OCI-LY7 (cell line): ENCODE measurements around the gene TMEM164. TPM values are rescaled to one million over a fixed set of nuclear protein-coding genes. Genes with fewer than 3 reads are reported as not detected.

ENCODE experiments used
- BruUV-seq: library from RNA; stranded (reverse); fragments of 400-500 nt; replicated peaks from 2 replicates; lab custom pipeline; 2021; lab: Mats Ljungman, UMichigan
- CTCF ChIA-PET: fragments of 300-600 bp; sonication (Branson Sonifier 250); formaldehyde crosslinking; loops from one replicate; lab custom pipeline; 2022; ENCODE audit warnings: antibody characterized with exemption; ENCODE audit not compliant: unreplicated experiment; lab: Charles Lee
- POLR2A ChIA-PET: fragments of 300-600 bp; sonication (Branson Sonifier 250); formaldehyde crosslinking; loops from one replicate; lab custom pipeline; 2022; ENCODE audit warnings: antibody characterized with exemption; lab: Charles Lee
- DNase-seq: peaks from one replicate; pipeline ENCODE4 v3.0.0-alpha.2; 2015; ENCODE audit warnings: low spot score
- H2AFZ ChIP-seq: fragments of 200-600 bp; sonication (generic), shearing (Covaris generic); 2 replicates; pipeline ENCODE4 v1.6.1; 2014; ENCODE audit warnings: mild to moderate bottlenecking, antibody characterized with exemption, low read length, moderate library complexity
- H3K27ac ChIP-seq: fragments of 200-600 bp; sonication (generic); 2 replicates; pipeline ENCODE4 v1.5.1; 2014; ENCODE audit warnings: mixed run types, low read depth, mild to moderate bottlenecking, moderate library complexity, low read length, inconsistent platforms; ENCODE audit not compliant: poor library complexity, severe bottlenecking
- H3K36me3 ChIP-seq: fragments of 200-600 bp; sonication (generic); 2 replicates; pipeline ENCODE4 v1.6.1; 2014; ENCODE audit warnings: mild to moderate bottlenecking, antibody characterized with exemption, low read length, moderate library complexity, mixed read lengths; ENCODE audit not compliant: insufficient read depth
- H3K4me1 ChIP-seq: fragments of 200-600 bp; sonication (generic); 2 replicates; pipeline ENCODE4 v1.5.1; 2014; ENCODE audit warnings: mild to moderate bottlenecking, low read length; ENCODE audit not compliant: insufficient read depth, poor library complexity, severe bottlenecking
- H3K4me2 ChIP-seq: fragments of 200-600 bp; sonication (generic); 2 replicates; pipeline ENCODE4 v1.6.1; 2014; ENCODE audit warnings: mild to moderate bottlenecking, low read length
- H3K4me3 ChIP-seq: fragments of 200-600 bp; sonication (generic); 2 replicates; pipeline ENCODE4 v1.5.1; 2014; ENCODE audit warnings: mild to moderate bottlenecking, low read depth, low read length; ENCODE audit not compliant: poor library complexity, severe bottlenecking
- H3K79me2 ChIP-seq: fragments of 200-600 bp; sonication (generic); 2 replicates; pipeline ENCODE4 v1.6.1; 2016; ENCODE audit warnings: low read depth, mild to moderate bottlenecking, low read length, moderate library complexity, mixed read lengths; ENCODE audit not compliant: insufficient read depth
- H3K9me2 ChIP-seq: fragments of 200-600 bp; sonication (generic); 2 replicates; pipeline ENCODE4 v1.6.1; 2016; ENCODE audit warnings: mild to moderate bottlenecking, low read length, mixed read lengths; ENCODE audit not compliant: insufficient read depth
- H3K9me3 ChIP-seq: fragments of 200-600 bp; sonication (generic); 2 replicates; pipeline ENCODE4 v1.6.1; 2014; ENCODE audit warnings: mild to moderate bottlenecking, mixed run types, low read length, mixed read lengths
- H4K20me1 ChIP-seq: fragments of 200-600 bp; sonication (generic); 2 replicates; pipeline ENCODE4 v1.6.1; 2014; ENCODE audit warnings: mild to moderate bottlenecking, antibody characterized with exemption, low read length, moderate library complexity, mixed read lengths; ENCODE audit not compliant: insufficient read depth
- EZH2phosphoT487 ChIP-seq: fragments of 200-600 bp; sonication (generic); IDR thresholded peaks from 2 replicates; pipeline ENCODE4 v1.6.1; 2018; ENCODE audit warnings: low read depth, borderline replicate concordance, mild to moderate bottlenecking, mixed run types, antibody characterized with exemption, low read length, moderate library complexity, mixed read lengths
- intact Hi-C: fragments of 100-400 bp; cut with micrococcal nuclease; formaldehyde crosslinking; loops from one replicate; pipeline ENCODE4 v1.10.0; 2022; ENCODE audit not compliant: unreplicated experiment
- total RNA-seq, 2 experiments: library from RNA; depleted of rRNA in 1 of 2; stranded (reverse); fragments of >200 nt in 1 of 2; shearing (Covaris generic) in 1 of 2; gene quantifications; 2 replicates each; pipeline ENCODE4 v1.2.3, GENCODE V29; 2014 to 2022
- TF ChIP-seq, protein P1 (sequence below): fragments of 200-600 bp; sonication (generic); conservative IDR thresholded peaks from 2 replicates; pipeline ENCODE4 v1.5.1; 2014; ENCODE audit warnings: mild to moderate bottlenecking, antibody characterized with exemption, low read length, moderate library complexity, mixed read lengths

Gene TMEM164
- total RNA-seq, 2 experiments from 2014 or later = 7.2 to 11.1 TPM

DNA sequence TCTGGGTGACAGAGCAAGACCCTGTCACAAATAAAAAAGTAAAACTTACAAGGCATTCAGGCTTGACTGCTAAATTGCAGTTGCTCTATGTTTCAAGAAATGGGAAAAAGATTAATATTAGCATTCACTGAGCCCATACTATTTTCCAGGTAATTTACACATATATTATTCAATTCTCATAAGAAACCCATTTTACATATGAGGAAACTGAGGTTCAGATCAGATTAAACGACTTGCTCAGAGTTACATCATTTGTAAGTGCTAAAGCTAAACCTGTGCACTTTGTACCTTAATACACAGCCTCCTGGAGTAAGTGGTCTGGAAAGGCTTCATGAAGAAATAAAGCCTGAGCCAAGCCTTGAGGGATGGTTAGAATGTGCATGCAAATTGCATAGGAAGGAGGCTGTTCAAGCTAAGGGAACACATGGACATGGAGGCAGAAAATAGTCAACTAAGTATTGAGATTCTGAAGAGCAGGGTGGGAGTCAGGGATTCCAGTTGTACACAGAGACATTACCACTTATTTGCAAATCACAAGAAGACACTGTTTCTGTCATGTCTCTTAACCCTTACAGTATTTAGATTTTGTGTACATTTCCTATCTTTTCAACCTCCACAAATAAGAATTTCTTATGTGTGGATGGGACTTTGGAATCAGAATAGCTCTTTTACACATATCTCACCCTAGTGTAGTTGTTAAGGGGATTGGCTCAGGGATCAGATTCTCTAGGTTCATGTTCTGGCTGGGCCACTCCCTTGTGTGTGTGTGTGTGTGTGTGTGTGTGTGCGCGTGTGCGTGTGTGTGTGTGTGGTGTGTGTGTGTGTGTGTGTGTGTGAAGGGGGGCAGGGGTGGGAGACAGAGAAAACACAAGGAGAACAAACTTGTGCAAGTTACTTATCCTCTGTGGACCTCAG, 113.4 kb downstream of the TMEM164 start:
- Histone ChIP-seq H2AFZ (no peak overlapping the region), H3K9me2 (no peaks in the 10 kb centered on the region), H3K4me2 (no peak overlapping the region), H3K79me2 (no peaks in the 10 kb centered on the region), H3K4me1 (no peaks in the 10 kb centered on the region), H3K9me3 (no peaks in the 10 kb centered on the region), H4K20me1 (no peaks in the 10 kb centered on the region), H3K36me3 (no peaks in the 10 kb centered on the region), H3K27ac (no peak overlapping the region), H3K4me3 (no peak overlapping the region)
- ChIA-PET CTCF (interaction anchor here (0.6 kb wide), 1 partner anchor 93 kb away, joined by 3 read pairs; no protein-coding TSS in a partner anchor), POLR2A (interaction anchor here (0.6 to 1.1 kb wide), 2 partner anchors 18 to 1822 kb away, joined by 3 read pairs; no protein-coding TSS in a partner anchor)
- BruUV-seq = no TSS peak
- intact Hi-C loops = no loop called here
- TF ChIP-seq EZH2phosphoT487 = no peak
- TF ChIP-seq, protein P1, sequence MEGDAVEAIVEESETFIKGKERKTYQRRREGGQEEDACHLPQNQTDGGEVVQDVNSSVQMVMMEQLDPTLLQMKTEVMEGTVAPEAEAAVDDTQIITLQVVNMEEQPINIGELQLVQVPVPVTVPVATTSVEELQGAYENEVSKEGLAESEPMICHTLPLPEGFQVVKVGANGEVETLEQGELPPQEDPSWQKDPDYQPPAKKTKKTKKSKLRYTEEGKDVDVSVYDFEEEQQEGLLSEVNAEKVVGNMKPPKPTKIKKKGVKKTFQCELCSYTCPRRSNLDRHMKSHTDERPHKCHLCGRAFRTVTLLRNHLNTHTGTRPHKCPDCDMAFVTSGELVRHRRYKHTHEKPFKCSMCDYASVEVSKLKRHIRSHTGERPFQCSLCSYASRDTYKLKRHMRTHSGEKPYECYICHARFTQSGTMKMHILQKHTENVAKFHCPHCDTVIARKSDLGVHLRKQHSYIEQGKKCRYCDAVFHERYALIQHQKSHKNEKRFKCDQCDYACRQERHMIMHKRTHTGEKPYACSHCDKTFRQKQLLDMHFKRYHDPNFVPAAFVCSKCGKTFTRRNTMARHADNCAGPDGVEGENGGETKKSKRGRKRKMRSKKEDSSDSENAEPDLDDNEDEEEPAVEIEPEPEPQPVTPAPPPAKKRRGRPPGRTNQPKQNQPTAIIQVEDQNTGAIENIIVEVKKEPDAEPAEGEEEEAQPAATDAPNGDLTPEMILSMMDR = no peak
- DNase-seq = no peak

DNA sequence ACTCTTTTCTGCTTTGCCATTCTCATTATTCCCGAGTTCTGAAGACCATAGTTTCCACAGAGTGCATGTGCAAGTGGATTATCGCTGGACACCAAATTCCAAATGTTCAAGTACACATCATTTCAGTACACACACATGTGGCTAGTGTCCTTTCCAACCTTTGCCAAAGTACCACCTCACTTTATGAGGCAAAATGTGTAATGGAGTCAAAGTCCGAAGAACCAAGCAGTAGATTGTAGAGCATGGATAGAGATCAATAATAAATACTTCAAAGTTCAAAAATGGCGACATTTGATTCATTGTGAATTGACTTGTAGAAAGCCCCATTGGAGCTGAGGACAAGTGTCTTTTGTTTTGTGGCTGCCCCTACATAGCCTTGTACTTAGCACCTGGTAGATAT, 115.6 kb downstream of the TMEM164 start:
- intact Hi-C loops = no loop called here
- ChIA-PET CTCF (no interaction called here), POLR2A (no interaction called here)
- Histone ChIP-seq H4K20me1 (no peaks in the 10 kb centered on the region), H2AFZ (no peak overlapping the region), H3K36me3 (no peaks in the 10 kb centered on the region), H3K4me2 (no peak overlapping the region), H3K4me1 (no peaks in the 10 kb centered on the region), H3K4me3 (no peak overlapping the region), H3K79me2 (no peaks in the 10 kb centered on the region), H3K9me2 (no peaks in the 10 kb centered on the region), H3K9me3 (no peaks in the 10 kb centered on the region), H3K27ac (no peak overlapping the region)
- TF ChIP-seq, protein P1 = no peak
- TF ChIP-seq EZH2phosphoT487 = no peak
- no peak for DNase-seq
- no TSS peak for BruUV-seq

DNA sequence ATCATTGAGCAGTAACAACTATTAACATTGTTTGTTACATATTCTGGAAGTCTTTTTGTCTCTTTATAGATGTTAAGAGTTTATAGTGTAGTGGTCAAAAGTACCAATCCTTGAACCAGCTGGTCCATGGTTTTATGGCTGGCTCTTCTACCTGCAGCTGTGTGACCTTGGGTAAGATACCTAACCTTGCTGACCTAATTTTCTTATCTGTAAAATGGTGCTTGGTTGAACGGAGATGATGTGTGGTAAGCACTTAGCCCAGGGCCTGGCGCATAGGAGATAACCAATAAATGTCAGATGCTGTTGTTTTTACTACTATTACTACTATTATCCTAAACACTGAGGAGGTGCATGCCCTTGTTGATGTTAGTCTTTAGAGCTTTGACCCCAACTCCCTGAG, 116.6 kb downstream of the TMEM164 start:
- no TSS peak for BruUV-seq
- no peaks in the 10 kb centered on the region for H4K20me1 ChIP-seq
- no peak for TF ChIP-seq EZH2phosphoT487
- TF ChIP-seq, protein P1 = no peak
- no peak overlapping the region for H3K4me3 ChIP-seq
- POLR2A ChIA-PET = no interaction called here
- no peak overlapping the region for H2AFZ ChIP-seq
- H3K9me2 ChIP-seq = no peaks in the 10 kb centered on the region
- no peak overlapping the region for H3K4me2 ChIP-seq
- H3K79me2 ChIP-seq = no peaks in the 10 kb centered on the region
- no peak for DNase-seq
- no peaks in the 10 kb centered on the region for H3K4me1 ChIP-seq
- no peak overlapping the region for H3K27ac ChIP-seq
- H3K36me3 ChIP-seq = no peaks in the 10 kb centered on the region
- intact Hi-C loops = no loop called here
- CTCF ChIA-PET = no interaction called here
- H3K9me3 ChIP-seq = no peaks in the 10 kb centered on the region
